IMR-90 (cell line): Measurements from ENCODE around the gene CRYGC. TPM values are rescaled to one million over a fixed set of nuclear protein-coding genes. Genes with fewer than 3 reads are reported as not detected.

ENCODE experiments used
- ATAC-seq: fragments of 200-7000 bp; cut with Tn5 transposase; 2 replicates; pipeline ENCODE4 v1.9.1; 2020; ENCODE audit warnings: low read depth, mild to moderate bottlenecking, moderate library complexity
- BruUV-seq: library from RNA; stranded (reverse); fragments of 400-500 nt; replicated peaks from 2 replicates; lab custom pipeline; 2021; lab: Mats Ljungman, UMichigan
- CTCF ChIA-PET: fragments of 300-600 bp; formaldehyde crosslinking; extraction: SDS; loops from one replicate; lab custom pipeline; 2021; ENCODE audit warnings: antibody characterized with exemption; lab: Yijun Ruan, JAX
- POLR2A ChIA-PET: fragments of 300-600 bp; sonication (Branson Sonifier 250); formaldehyde crosslinking; loops from one replicate; lab custom pipeline; 2022; ENCODE audit warnings: antibody characterized with exemption; ENCODE audit not compliant: unreplicated experiment; lab: Charles Lee
- DNase-seq: peaks from one replicate; pipeline ENCODE4 v3.0.0; 2013
- H2AFZ ChIP-seq: replicated peaks from 2 replicates; pipeline ENCODE3; 2013; ENCODE audit warnings: low read length, mild to moderate bottlenecking; ENCODE audit not compliant: poor library complexity
- H2AK5ac ChIP-seq: 2 replicates; pipeline ENCODE4 v1.6.1; 2013; ENCODE audit warnings: low read depth, low read length, inconsistent platforms
- H2AK9ac ChIP-seq: replicated peaks from 2 replicates; pipeline ENCODE3; 2013; ENCODE audit warnings: mild to moderate bottlenecking, low read depth, low read length, moderate library complexity; ENCODE audit not compliant: poor library complexity
- H2BK120ac ChIP-seq: 2 replicates; pipeline ENCODE4 v1.6.1; 2013; ENCODE audit warnings: low read depth, low read length, inconsistent platforms
- H2BK15ac ChIP-seq: 3 replicates; pipeline ENCODE4 v1.6.1; 2013; ENCODE audit warnings: low read depth, low read length, inconsistent platforms
- H2BK20ac ChIP-seq: 2 replicates; pipeline ENCODE4 v1.6.1; 2013; ENCODE audit warnings: low read depth, mild to moderate bottlenecking, inconsistent platforms, low read length, moderate library complexity
- H2BK5ac ChIP-seq: 2 replicates; pipeline ENCODE4 v1.6.1; 2013; ENCODE audit warnings: mild to moderate bottlenecking, low read depth, low read length, inconsistent platforms; ENCODE audit not compliant: poor library complexity, severe bottlenecking
- H3K14ac ChIP-seq: replicated peaks from 2 replicates; pipeline ENCODE4 v1.6.1; 2013; ENCODE audit warnings: low read depth, low read length, inconsistent platforms
- H3K18ac ChIP-seq: 2 replicates; pipeline ENCODE4 v1.6.1; 2013; ENCODE audit warnings: low read depth, low read length, control low read depth
- H3K23ac ChIP-seq: 2 replicates; pipeline ENCODE4 v1.6.1; 2013; ENCODE audit warnings: low read depth, low read length, inconsistent platforms
- H3K27ac ChIP-seq: 2 replicates; pipeline ENCODE4 v1.5.1; 2013; ENCODE audit warnings: mild to moderate bottlenecking, control low read depth, low read length; ENCODE audit not compliant: insufficient read depth
- H3K27me3 ChIP-seq: 2 replicates; pipeline ENCODE4 v1.6.1; 2013; ENCODE audit warnings: low read length; ENCODE audit not compliant: control insufficient read depth, insufficient read depth
- H3K36me3 ChIP-seq: 2 replicates; pipeline ENCODE4 v1.6.1; 2013; ENCODE audit warnings: low read length, mixed read lengths; ENCODE audit not compliant: control insufficient read depth, insufficient read depth
- H3K4ac ChIP-seq: 2 replicates; pipeline ENCODE4 v1.6.1; 2013; ENCODE audit warnings: low read depth, low read length, inconsistent platforms
- H3K4me1 ChIP-seq: 2 replicates; pipeline ENCODE4 v1.6.1; 2013; ENCODE audit warnings: low read length, mixed read lengths; ENCODE audit not compliant: control insufficient read depth, insufficient read depth
- H3K4me2 ChIP-seq: 2 replicates; pipeline ENCODE4 v1.6.1; 2013; ENCODE audit warnings: low read depth, mild to moderate bottlenecking, control low read depth, low read length, moderate library complexity
- H3K4me3 ChIP-seq: 2 replicates; pipeline ENCODE4 v1.5.1; 2013; ENCODE audit warnings: low read depth, mild to moderate bottlenecking, control low read depth, low read length, moderate library complexity; ENCODE audit not compliant: insufficient read depth
- H3K56ac ChIP-seq: 2 replicates; pipeline ENCODE4 v1.6.1; 2013; ENCODE audit warnings: low read length, inconsistent platforms; ENCODE audit not compliant: insufficient read depth; ENCODE audit errors: extremely low read depth
- H3K79me1 ChIP-seq, 2 experiments: 2 replicates each; pipeline ENCODE4 v1.6.1; 2013; ENCODE audit warnings: low read length in 2 of 2, inconsistent platforms in 1 of 2, low read depth in 1 of 2
- H3K9ac ChIP-seq: 2 replicates; pipeline ENCODE4 v1.6.1; 2013; ENCODE audit warnings: low read depth, low read length, control low read depth
- H3K9me1 ChIP-seq: 2 replicates; pipeline ENCODE4 v1.6.1; 2013; ENCODE audit warnings: low read length, inconsistent platforms; ENCODE audit not compliant: insufficient read depth
- H3K9me3 ChIP-seq: 2 replicates; pipeline ENCODE4 v1.6.1; 2013; ENCODE audit warnings: low read length; ENCODE audit not compliant: control insufficient read depth, insufficient read depth
- H4K20me1 ChIP-seq: 2 replicates; pipeline ENCODE4 v1.6.1; 2013; ENCODE audit warnings: low read length, inconsistent platforms; ENCODE audit not compliant: insufficient read depth
- H4K5ac ChIP-seq: 2 replicates; pipeline ENCODE4 v1.6.1; 2013; ENCODE audit warnings: mild to moderate bottlenecking, low read depth, low read length, control low read depth
- H4K8ac ChIP-seq, 2 experiments: 2 replicates each; pipeline ENCODE4 v1.6.1; 2013; ENCODE audit warnings: low read depth in 2 of 2, low read length in 2 of 2, control low read depth in 1 of 2, inconsistent platforms in 1 of 2
- H4K91ac ChIP-seq: 2 replicates; pipeline ENCODE4 v1.6.1; 2013; ENCODE audit warnings: low read depth, low read length, inconsistent platforms; ENCODE audit not compliant: insufficient read depth
- BHLHE40 ChIP-seq: fragments of 150-350 bp; IDR thresholded peaks from 2 replicates; pipeline ENCODE4 v1.6.1; 2016; ENCODE audit warnings: mild to moderate bottlenecking, low read depth, low read length
- CEBPB ChIP-seq: IDR thresholded peaks from 2 replicates; pipeline ENCODE4 v1.6.1; 2012; ENCODE audit warnings: low read depth, low read length, improper control_type of control experiment
- FOS ChIP-seq: fragments of 150-350 bp; IDR thresholded peaks from 2 replicates; pipeline ENCODE4 v1.6.1; 2016; ENCODE audit warnings: low read depth, low read length
- MAZ ChIP-seq: IDR thresholded peaks from 2 replicates; pipeline ENCODE4 v1.6.1; 2012; ENCODE audit warnings: low read depth, mild to moderate bottlenecking, low read length, improper control_type of control experiment, moderate library complexity, borderline replicate concordance
- MXI1 ChIP-seq: IDR thresholded peaks from 2 replicates; pipeline ENCODE4 v1.6.1; 2012; ENCODE audit warnings: low read depth, mild to moderate bottlenecking, low read length, moderate library complexity, borderline replicate concordance
- POLR2A ChIP-seq: IDR thresholded peaks from 2 replicates; pipeline ENCODE4 v1.6.1; 2012; ENCODE audit warnings: mild to moderate bottlenecking, low read depth, low read length
- RAD21 ChIP-seq: IDR thresholded peaks from 2 replicates; pipeline ENCODE4 v1.6.1; 2012; ENCODE audit warnings: low read length, improper control_type of control experiment
- RCOR1 ChIP-seq: IDR thresholded peaks from 2 replicates; pipeline ENCODE4 v1.6.1; 2012; ENCODE audit warnings: mild to moderate bottlenecking, low read length, improper control_type of control experiment; ENCODE audit not compliant: insufficient replicate concordance
- RFX5 ChIP-seq: IDR thresholded peaks from 2 replicates; pipeline ENCODE4 v1.8.0; 2012; ENCODE audit warnings: low read depth, mild to moderate bottlenecking, low read length, moderate library complexity
- WGBS, 2 experiments: methylation state at CpG; one replicate each; pipeline versions ENCODE4 v1.1.5 to v1.1.7; 2013; ENCODE audit warnings: missing lambda C conversion rate in 2 of 2; ENCODE audit not compliant: insufficient read length in 1 of 2; ENCODE audit errors: extremely low coverage in 2 of 2; 5-methylcytosine and 5-hydroxymethylcytosine counted together
- dilution Hi-C: fragments of 300-500 bp; cut with HindIII; formaldehyde crosslinking; loops from one replicate; pipeline ENCODE4 v1.14.3; 2018; ENCODE audit warnings: low sequenced_read_pairs; ENCODE audit not compliant: unreplicated experiment
- in situ Hi-C: fragments of 300-500 bp; cut with MboI; formaldehyde crosslinking; loops from 3 replicates; pipeline ENCODE4 v1.14.3; 2019; ENCODE audit warnings: low sequenced_read_pairs, inconsistent platforms, mixed read lengths
- intact Hi-C: fragments of 100-400 bp; cut with micrococcal nuclease; formaldehyde crosslinking; loops from 2 replicates; pipeline ENCODE4 v1.10.0; 2022
- polyA plus RNA-seq, 3 experiments: library from polyadenylated mRNA; depleted of rRNA; stranded (reverse); fragments of >200 nt; gene quantifications; 2 replicates each; pipeline ENCODE4 v1.2.3, GENCODE V29; 2012; ENCODE audit warnings: low replicate concordance in 1 of 3
- total RNA-seq: library from RNA; depleted of rRNA; stranded (reverse); fragments of >200 nt; gene quantifications from 2 replicates; pipeline ENCODE4 v1.2.3, GENCODE V29; 2012
- TF ChIP-seq, protein P1 (sequence below): fragments of 150-350 bp; IDR thresholded peaks from 2 replicates; pipeline ENCODE4 v1.6.1; 2017; ENCODE audit warnings: mild to moderate bottlenecking, antibody characterized with exemption, low read length, low read depth
- TF ChIP-seq, protein P2 (sequence below): fragments of 150-350 bp; IDR thresholded peaks from 2 replicates; pipeline ENCODE4 v1.6.1; 2016; ENCODE audit warnings: low read depth, mild to moderate bottlenecking, low read length, moderate library complexity, borderline replicate concordance

CRYGC gene
- total and polyA plus RNA-seq, 2 of the 4 experiments (the other 2 are of a cell fraction) = not detected

GRCh38 chr2:208086029-208086428 is 43.6 kb downstream of the CRYGC start:
- intact Hi-C loops = no loop called here
- H3K27me3 ChIP-seq = 0 out of 2 replicates have a peak, but pooled peaks cover 1% of the 10 kb centered on the region
- dilution Hi-C loops = no loop called here
- no peak overlapping the region for H4K91ac ChIP-seq
- no CpG with 5 or more reads among the region's 1 CpG for WGBS, 2 experiments
- H3K27ac ChIP-seq = no peak overlapping the region
- no peak overlapping the region for H2AK5ac ChIP-seq
- no peaks in the 10 kb centered on the region for H3K9me1 ChIP-seq
- in situ Hi-C loops = no loop called here
- no peaks in the 10 kb centered on the region for H3K36me3 ChIP-seq
- TF ChIP-seq POLR2A (no peak), FOS (no peak), RFX5 (no peak), RCOR1 (no peak), MAZ (no peak), CEBPB (no peak), RAD21 (no peak), BHLHE40 (no peak), MXI1 (no peak)
- TF ChIP-seq, protein P1, sequence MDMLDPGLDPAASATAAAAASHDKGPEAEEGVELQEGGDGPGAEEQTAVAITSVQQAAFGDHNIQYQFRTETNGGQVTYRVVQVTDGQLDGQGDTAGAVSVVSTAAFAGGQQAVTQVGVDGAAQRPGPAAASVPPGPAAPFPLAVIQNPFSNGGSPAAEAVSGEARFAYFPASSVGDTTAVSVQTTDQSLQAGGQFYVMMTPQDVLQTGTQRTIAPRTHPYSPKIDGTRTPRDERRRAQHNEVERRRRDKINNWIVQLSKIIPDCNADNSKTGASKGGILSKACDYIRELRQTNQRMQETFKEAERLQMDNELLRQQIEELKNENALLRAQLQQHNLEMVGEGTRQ = no peak
- TF ChIP-seq, protein P2, sequence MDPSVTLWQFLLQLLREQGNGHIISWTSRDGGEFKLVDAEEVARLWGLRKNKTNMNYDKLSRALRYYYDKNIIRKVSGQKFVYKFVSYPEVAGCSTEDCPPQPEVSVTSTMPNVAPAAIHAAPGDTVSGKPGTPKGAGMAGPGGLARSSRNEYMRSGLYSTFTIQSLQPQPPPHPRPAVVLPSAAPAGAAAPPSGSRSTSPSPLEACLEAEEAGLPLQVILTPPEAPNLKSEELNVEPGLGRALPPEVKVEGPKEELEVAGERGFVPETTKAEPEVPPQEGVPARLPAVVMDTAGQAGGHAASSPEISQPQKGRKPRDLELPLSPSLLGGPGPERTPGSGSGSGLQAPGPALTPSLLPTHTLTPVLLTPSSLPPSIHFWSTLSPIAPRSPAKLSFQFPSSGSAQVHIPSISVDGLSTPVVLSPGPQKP = no peak
- H3K4me1 ChIP-seq = no peaks in the 10 kb centered on the region
- H3K9me3 ChIP-seq = no peaks in the 10 kb centered on the region
- H3K18ac ChIP-seq = no peak overlapping the region
- BruUV-seq = no TSS peak
- DNase-seq (no peak), ATAC-seq (no peak)
- H2BK5ac ChIP-seq = no peak overlapping the region
- no peak overlapping the region for H3K4me3 ChIP-seq
- H3K14ac ChIP-seq = no peak overlapping the region
- no peak overlapping the region for H3K56ac ChIP-seq
- no peak overlapping the region for H2BK120ac ChIP-seq
- H2BK15ac ChIP-seq = no peak overlapping the region
- no peak overlapping the region for H2BK20ac ChIP-seq
- POLR2A ChIA-PET = no interaction called here
- no peaks in the 10 kb centered on the region for H4K20me1 ChIP-seq
- no peak overlapping the region for H3K9ac ChIP-seq
- no peaks in the 10 kb centered on the region for H3K79me1 ChIP-seq
- no peak overlapping the region for H4K8ac ChIP-seq
- no peak overlapping the region for H4K5ac ChIP-seq
- CTCF ChIA-PET = interaction anchor here (0.9 kb wide), 1 partner anchor 23 kb away, joined by 4 read pairs; no protein-coding TSS in a partner anchor
- H3K23ac ChIP-seq = no peak overlapping the region
- no peak overlapping the region for H3K4me2 ChIP-seq
- no peak overlapping the region for H3K4ac ChIP-seq
- H2AFZ ChIP-seq = no peak overlapping the region
- H2AK9ac ChIP-seq = no peak overlapping the region
